GM20000 (cell line): ENCODE data around the gene ENG.
A peak's percentile ranks its signal among the peaks of the same experiment; 100 is the strongest.
"Not testable (repeated sequence)": the region's sequence is repeated elsewhere in the genome, so short reads cannot be mapped to it uniquely, and the experiment has no call there.

ENCODE experiments used
- DNase-seq: peaks from one replicate; pipeline ENCODE4 v3.0.0; 2012; ENCODE audit warnings: low spot score
- TF ChIP-seq, protein P1 (sequence below): IDR thresholded peaks from 2 replicates; pipeline ENCODE4 v1.5.1; 2012; ENCODE audit warnings: mild to moderate bottlenecking, control low read depth; ENCODE audit errors: extremely low read depth, missing control alignments

ENG gene

DNA sequence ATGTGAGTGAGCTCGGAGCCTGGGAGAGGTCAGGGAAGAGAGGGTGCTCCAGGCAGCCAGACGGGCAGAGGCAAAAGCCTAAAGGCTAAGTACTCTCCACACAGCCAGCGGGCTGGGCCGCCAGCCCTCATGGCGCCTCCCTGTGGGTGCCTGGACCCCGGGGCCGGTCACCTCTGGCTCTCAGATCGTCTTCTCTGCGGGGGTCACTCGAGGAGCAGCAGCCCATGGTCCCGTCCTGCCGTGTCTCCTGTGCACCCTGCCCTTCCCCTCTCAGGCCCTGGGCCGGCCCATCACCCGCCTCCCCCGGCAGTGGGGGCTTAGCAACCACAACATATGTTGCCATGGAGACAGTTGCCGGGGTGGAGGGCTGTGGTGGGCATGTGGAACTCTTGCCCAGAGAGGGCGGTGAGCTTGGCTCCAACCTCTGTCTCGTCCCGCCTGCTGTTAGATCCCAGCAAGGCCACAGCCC is 18.8 kb upstream of the ENG start:
- TF ChIP-seq, protein P1, sequence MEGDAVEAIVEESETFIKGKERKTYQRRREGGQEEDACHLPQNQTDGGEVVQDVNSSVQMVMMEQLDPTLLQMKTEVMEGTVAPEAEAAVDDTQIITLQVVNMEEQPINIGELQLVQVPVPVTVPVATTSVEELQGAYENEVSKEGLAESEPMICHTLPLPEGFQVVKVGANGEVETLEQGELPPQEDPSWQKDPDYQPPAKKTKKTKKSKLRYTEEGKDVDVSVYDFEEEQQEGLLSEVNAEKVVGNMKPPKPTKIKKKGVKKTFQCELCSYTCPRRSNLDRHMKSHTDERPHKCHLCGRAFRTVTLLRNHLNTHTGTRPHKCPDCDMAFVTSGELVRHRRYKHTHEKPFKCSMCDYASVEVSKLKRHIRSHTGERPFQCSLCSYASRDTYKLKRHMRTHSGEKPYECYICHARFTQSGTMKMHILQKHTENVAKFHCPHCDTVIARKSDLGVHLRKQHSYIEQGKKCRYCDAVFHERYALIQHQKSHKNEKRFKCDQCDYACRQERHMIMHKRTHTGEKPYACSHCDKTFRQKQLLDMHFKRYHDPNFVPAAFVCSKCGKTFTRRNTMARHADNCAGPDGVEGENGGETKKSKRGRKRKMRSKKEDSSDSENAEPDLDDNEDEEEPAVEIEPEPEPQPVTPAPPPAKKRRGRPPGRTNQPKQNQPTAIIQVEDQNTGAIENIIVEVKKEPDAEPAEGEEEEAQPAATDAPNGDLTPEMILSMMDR: no peak
- DNase-seq: no peak

DNA sequence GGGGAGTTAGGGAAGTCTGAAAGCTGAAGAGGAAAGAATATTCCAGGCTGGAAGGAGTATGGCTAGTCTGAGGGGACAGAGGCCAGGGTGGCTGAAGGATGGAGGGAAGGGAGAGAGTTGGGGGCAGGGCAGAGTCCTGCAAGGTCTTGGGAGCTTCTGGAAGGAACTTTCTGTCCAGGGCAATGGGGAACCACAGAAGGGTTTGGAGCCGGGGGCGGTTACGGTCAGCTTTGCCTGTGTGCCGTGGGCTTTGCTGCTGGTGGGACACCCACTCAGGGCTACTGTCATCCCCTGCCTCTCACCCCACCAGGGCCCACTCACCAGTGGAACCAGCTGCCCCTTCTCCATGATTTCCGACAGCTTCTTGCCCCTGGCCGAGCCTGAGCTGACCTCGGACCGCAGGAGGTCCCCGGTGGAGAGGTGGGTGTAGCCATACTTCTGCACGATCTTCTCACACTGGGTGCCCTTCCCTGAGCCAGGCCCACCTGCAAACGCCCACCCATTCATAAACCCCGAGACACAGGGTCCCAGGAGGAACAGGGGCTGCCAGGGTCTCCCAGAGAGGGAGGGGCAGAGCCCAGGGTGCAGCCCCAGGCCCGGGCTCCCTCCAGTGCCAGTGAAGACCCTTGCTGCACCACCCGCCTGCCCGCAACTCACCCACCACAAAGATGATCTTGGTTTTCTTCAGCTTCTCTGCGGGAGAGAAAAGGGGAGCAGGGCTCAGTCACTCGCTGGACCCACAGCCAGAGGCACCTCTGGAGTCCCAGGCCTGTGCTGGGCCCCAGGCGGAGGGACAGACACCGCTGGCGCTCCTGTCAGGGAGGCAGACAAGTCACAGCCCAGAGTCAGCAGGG is 18.1 kb upstream of the ENG start:
- TF ChIP-seq, protein P1: no peak
- DNase-seq: no peak

DNA sequence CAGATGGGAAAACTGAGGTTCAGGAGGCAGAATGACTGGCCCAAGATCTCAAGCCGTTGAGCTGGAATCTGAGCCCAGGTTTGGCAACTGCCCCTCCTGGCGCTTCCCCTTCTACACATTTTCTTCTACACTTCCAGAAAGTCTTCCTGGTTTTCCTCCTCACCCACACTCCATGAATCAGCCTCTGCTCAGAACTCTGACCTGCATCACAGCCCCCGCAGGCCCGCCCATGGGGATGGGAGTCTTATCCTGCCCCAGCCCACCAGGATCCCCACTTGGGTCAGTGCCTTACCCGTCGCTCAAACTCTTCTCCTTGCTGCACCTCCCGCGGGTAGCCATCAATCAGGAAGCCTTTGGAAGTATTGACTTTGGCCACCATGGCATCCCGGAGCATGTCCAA is 17.1 kb upstream of the ENG start:
- TF ChIP-seq, protein P1: no peak
- no peak for DNase-seq

DNA sequence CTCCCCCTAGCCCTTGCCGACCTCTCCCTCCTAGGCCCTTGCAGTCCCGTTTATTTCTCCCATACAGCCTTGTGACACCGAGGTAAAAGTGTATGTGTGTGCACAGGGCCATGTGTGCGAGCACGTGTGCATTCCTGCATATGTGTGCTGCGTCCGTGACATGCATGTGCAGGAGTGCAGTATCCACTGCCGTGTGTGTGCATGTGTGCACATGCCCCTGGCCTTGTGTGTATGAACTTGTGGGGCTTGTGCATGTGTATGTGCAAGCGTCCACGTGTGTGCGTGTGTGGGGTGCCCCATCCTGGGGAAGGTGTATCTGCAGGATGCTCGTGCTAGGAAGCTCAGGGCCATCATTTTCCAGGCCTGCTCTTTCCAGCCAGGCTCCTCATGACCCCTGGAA is 16.4 kb upstream of the ENG start:
- DNase-seq: no peak
- TF ChIP-seq, protein P1: no peak

DNA sequence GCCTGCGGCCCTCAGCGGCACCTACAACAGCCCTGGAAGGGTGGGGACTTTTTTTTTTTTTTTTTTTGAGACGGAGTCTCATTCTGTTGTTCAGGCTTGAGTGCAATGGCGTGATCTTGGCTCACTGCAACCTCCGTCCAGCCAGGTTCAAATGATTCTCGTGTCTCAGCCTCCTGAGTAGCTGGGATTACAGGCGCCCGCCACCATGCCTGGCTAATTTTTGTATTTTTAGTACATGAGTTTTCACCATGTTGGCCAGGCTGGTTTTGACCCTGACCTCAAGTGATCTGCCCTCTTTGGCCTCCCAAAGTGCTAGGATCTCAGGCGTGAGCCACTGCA is 15.7 kb upstream of the ENG start:
- DNase-seq: not testable (repeated sequence)

DNA sequence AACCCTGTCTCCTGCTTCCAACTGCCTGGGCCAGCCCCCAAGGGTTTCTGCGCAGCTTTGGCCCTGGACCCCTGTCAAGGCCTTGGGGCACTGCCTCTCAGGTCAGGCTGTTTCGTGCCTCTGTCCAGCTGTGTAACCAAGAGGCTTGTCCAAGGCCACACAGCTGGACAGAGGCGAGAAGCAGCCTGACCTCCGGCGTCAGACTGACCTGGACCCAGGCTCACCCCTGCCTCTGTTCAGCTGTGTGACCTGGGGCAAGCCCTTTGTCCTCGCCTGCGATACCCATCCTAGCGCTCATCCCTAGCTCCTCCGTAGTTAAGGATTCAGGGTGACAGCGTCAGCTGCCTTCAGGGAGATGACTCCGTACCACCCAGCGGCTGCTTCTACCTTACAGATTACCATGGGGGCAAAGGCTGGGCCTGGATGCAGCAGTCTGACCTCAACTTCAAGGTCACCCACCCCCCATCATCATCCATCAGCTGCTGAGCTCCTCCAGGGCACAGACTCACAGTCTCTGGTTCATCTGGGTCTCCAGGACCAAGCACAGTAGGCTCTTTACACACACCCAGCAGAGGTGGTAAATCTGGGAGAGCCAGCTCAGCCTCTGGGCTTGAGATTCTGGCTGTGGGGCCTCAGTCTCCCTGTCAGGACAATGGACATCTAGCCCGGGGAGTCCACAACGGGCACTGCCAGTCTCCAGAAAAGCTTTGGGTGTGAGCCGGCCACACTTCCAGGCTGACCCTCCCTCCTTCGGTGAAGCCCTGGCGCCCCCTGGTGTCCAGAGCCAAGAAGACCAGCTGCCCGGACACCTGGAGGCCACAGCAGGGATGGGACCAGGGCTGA is 15.1 kb upstream of the ENG start:
- TF ChIP-seq, protein P1: peak; percentile 94

DNA sequence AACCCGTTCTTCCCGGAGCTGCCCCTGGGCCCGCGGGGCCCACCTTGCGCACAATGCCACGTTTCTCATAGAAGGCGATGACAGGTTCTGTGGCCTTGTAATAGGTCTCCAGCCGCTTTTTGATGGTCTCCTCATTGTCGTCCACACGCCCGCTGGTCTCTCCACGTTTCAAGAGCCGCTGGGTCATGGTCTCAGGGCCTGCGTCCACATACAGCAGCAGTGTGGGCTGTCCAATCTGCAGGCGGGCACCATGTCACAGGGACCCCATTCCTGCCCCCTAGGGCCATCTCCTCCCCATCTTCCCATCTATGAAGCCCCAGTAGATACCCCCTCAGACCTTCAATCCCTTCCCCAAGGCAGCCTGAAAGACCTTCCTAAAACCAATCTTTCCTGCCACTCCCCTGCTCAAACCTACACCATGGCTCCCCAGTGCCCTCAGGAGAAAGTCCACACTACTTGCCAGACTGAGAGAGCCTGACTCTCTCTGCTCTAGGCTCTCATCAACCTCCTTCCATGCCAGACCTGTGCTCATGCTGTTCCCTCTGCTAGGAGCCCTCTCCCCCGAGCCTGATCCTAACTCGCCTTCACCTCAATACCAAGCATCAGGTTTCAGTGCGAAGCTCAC is 13.9 kb upstream of the ENG start:
- no peak for DNase-seq
- TF ChIP-seq, protein P1: no peak

More for the DNA sequence above, 15.1 kb upstream of the ENG start:
- peak; percentile 95 for DNase-seq
